K562 (cell line): ENCODE measurements around the gene CRACR2B. TPM values are rescaled to one million over a fixed set of nuclear protein-coding genes. Genes with fewer than 3 reads are reported as not detected.

Experiments used
- C11orf30 ChIP-seq: fragments of 450-650 bp; IDR thresholded peaks from 2 replicates; pipeline ENCODE4 v1.6.1; 2016; ENCODE audit warnings: low read depth, mild to moderate bottlenecking
- E2F8 ChIP-seq: fragments of 450-650 bp; IDR thresholded peaks from 2 replicates; pipeline ENCODE4 v1.7.1; 2018; ENCODE audit warnings: mild to moderate bottlenecking, low read depth; ENCODE audit not compliant: partially characterized antibody
- MGA ChIP-seq: fragments of 450-650 bp; IDR thresholded peaks from 2 replicates; pipeline ENCODE4 v1.6.1; 2016; ENCODE audit warnings: mild to moderate bottlenecking, moderate library complexity
- NR3C1 ChIP-seq: sonication (generic); formaldehyde crosslinking; IDR thresholded peaks from 2 replicates; pipeline ENCODE4 v1.8.1; 2022; ENCODE audit warnings: missing genetic modification reagents
- SIN3B ChIP-seq: fragments of 450-650 bp; IDR thresholded peaks from 2 replicates; pipeline ENCODE4 v1.6.1; 2017; ENCODE audit warnings: low read depth, mild to moderate bottlenecking, moderate library complexity
- SUPT5H ChIP-seq: fragments of 450-650 bp; IDR thresholded peaks from 2 replicates; pipeline ENCODE4 v1.6.1; 2016
- ZBTB33 ChIP-seq: sonication (generic); formaldehyde crosslinking; IDR thresholded peaks from 2 replicates; pipeline ENCODE4 v1.8.1; 2023; ENCODE audit warnings: mild to moderate bottlenecking, missing genetic modification reagents
- ZFP91 ChIP-seq: sonication (generic); formaldehyde crosslinking; IDR thresholded peaks from 2 replicates; pipeline ENCODE4 v1.8.0; 2022; ENCODE audit warnings: mild to moderate bottlenecking, missing genetic modification reagents
- ZNF12 ChIP-seq: sonication (generic); formaldehyde crosslinking; IDR thresholded peaks from 2 replicates; pipeline ENCODE4 v1.4.0; 2020; ENCODE audit warnings: mild to moderate bottlenecking, missing genetic modification reagents
- polyA plus RNA-seq, 8 experiments: library from polyadenylated mRNA; depleted of rRNA in 4 of 8; stranded (reverse) in 5 of 8; unstranded in 3 of 8; fragments of >200 nt; fragmentation: Nextera tagmentation in 2 of 8; fragmentation: Illumina TruSeq in 1 of 8; extraction: Ambion mirVana in 2 of 8; extraction: Trizol in 1 of 8; gene quantifications; 2 replicates each; pipeline versions ENCODE4 v1.2.1 to v1.2.3, GENCODE V29; 2011 to 2014; ENCODE audit warnings: inconsistent platforms in 1 of 8, missing spikeins in 1 of 8
- total RNA-seq, 7 experiments: library from RNA; depleted of rRNA in 6 of 7; stranded (reverse); fragments of >200 nt in 6 of 7; fragmentation: Illumina TruSeq in 2 of 7; extraction: Trizol in 2 of 7; gene quantifications; 2 replicates each; pipeline versions ENCODE4 v1.2.1 to v1.2.3, GENCODE V29; 2011 to 2021; ENCODE audit warnings: low replicate concordance in 1 of 7

Gene CRACR2B
- total and polyA plus RNA-seq, 9 of the 15 experiments (the other 6 are each of a cell fraction or from before 2014, with no cell fraction given), result 0.10 to 51.0 (median 6.0) TPM

- TF ChIP-seq SIN3B, result peak; percentile 89
- TF ChIP-seq ZFP91 (CRISPR knock-in tag), result 0 out of 2 replicates have a peak, but pooled peaks have one; percentile 29
- peak; percentile 87 for TF ChIP-seq SUPT5H
- no peak for TF ChIP-seq ZNF12
- TF ChIP-seq C11orf30, result peak; percentile 95
- TF ChIP-seq NR3C1 (CRISPR knock-in tag), result peak; percentile 83
- TF ChIP-seq E2F8, result peak; percentile 96
- peak; percentile 67 for TF ChIP-seq MGA
- TF ChIP-seq ZBTB33 (CRISPR knock-in tag), result peak; percentile 83
Observed at GRCh38 chr11:809287-810039, 18.3 kb upstream of the CRACR2B start, which contains the start of gene RPLP2 (continued).
